CMK (cell line): ENCODE measurements around the gene CAV1.

Source experiments
- DNase-seq: peaks from one replicate; pipeline ENCODE4 v3.0.0-alpha.2; 2010; ENCODE audit warnings: low read depth

The CAV1 gene

DNA sequence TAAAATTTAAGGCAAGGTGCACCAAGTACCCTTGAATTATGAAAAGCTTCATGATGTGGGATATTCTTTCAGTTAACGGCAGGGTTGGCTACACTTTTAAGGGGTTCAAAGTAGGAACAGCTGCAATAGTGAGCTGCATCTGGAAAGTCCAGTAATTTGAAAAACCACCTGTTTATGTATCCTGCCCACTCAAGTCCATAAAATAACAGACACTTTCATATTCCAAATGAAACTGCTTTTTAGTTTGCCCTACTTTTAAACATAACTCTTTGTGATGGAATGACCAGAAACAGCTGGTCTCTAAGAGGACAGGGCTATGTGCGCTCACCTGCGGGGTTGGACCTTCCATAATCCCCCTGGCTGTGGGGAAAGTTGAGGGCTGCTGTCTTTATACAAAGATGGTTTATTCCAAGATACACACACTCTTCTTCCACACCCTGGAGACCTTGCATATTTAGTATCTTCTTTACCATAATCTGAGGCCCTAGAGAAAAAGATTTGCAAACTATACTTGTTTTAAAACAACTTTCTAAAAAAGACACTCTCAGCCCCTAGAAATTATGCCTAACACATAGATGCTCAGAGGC lies 7.4 kb downstream of the CAV1 start:
- no peak for DNase-seq

DNA sequence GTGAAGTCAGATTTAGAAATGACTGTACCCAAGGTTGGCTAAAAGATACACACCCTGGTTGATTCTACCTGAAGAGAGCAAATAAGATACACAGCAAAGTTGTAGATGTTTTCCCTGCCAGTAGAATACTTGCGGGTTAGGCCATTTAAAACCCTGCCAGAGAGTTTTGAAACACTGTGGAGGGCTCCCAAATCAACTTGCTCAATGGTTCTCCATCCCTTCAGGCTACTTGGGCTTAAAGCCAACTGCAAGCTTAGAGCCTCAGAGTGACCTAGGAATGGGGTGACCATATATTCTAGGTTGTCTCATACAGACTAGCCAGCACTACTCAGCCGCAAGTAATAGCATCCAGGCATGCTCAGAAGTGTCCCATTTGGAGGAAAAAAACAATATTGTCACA lies 10.0 kb downstream of the CAV1 start:
- DNase-seq, result no peak

- DNase-seq, result no peak
Measured at GRCh38 chr7:116535416-116535815, 10.6 kb downstream of the CAV1 start.

DNA sequence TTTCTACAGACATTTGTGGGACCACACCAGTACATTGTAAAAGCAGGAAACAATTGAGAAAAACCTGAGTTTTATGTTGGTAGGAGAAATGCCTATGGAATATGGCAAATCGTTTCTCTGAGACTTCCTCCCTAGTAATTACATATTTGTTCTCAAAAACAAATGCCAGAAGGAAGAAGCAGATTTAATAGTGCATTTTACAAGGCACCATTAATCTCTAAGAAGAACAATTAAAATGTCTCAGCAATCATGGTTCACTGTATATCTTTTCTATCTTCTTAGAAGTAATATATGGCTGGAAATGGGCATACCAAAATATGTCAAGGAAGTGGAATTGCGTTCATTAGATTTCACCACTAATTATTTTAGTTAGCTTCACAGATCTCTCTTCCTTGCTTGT lies 13.3 kb downstream of the CAV1 start:
- DNase-seq, result no peak

DNA sequence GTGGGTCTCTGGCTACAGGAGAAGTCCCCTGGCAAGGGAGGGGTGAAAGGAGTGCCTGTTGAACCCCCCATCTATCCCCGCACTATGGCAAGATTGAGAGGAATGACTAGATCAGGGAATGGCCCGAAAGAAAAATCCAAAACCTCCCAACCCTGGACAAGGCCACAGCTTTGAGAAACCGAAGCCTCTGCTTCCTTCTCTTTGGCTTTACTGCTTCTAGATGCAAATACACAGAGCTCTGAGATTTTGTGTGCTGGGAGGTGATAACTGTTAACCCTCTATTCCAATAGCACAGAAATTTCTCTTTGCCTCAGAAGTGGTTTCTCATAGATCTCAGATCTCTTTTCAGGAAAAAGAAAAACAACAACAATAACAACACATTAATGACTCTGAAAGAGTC lies 15.0 kb downstream of the CAV1 start:
- DNase-seq, result no peak

GRCh38 chr7:116540743-116541142 lies 15.9 kb downstream of the CAV1 start:
- DNase-seq, result no peak

DNA sequence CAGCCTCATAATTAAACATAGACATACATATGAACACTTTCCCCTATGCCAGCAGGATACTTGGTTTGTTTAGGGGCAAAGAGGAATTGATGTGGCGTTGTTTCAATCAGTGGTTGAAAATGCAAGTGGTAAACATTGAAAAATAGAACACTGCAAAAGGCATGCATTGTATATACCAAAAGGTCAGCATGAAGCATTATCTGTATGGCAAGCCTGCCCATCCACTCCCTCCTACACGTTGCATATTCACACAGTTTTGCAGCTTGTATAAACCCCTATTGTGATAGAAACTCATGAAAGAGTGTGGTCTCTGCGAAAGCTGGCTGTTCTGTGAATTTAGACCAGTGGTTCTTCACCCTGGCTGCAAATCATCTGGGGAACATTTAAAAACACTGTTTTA lies 17.1 kb downstream of the CAV1 start:
- DNase-seq, result no peak

GRCh38 chr7:116542618-116543017 lies 17.8 kb downstream of the CAV1 start:
- DNase-seq, result no peak

DNA sequence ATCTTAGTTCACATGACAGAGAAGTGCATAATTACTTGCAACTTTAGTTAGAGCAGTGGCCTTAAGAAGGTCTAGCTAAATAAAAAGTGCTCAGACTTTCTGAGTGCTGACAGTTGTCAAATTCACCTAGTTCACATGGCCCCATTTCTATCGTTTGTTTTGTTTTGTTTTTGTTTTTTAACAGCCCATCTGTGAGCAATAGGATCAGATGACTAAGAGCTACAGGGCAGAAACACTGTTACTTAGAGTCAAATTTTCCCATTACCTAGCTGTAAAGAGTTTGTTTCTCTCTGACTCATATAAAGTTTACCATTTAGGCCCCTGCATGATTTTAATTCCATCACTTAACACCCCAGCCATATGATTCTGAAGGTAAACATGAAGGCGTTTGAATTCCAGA lies 18.8 kb downstream of the CAV1 start:
- no peak for DNase-seq

GRCh38 chr7:116544487-116544886 lies 19.7 kb downstream of the CAV1 start:
- DNase-seq, result no peak

DNA sequence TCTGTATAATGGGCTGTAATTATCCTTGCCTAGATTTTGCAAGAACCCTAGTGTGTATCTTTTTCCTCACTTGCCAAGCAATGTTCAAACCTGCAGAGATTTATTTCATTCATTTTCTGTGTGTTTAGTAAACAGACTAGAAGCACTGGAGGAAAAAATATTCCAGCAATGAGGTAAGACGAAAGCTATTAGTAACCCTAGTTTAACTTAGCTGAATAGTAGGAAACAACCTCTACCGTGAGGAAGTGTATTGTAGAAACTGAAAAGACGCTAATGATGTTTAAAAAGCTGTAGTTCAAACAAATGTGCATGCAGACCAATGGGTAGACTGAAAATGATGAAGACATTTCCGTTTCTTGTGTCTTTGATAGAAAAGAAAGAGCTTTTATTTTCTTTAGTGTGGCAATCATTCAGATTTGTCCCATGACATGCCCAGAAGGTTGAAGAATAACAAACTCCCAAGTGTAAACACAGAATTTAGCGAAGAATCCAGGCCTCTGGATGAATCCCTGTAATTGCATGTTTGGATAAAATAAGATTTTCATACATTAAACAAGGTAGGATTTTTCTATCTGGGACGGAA lies 20.7 kb downstream of the CAV1 start:
- DNase-seq, result no peak

DNA sequence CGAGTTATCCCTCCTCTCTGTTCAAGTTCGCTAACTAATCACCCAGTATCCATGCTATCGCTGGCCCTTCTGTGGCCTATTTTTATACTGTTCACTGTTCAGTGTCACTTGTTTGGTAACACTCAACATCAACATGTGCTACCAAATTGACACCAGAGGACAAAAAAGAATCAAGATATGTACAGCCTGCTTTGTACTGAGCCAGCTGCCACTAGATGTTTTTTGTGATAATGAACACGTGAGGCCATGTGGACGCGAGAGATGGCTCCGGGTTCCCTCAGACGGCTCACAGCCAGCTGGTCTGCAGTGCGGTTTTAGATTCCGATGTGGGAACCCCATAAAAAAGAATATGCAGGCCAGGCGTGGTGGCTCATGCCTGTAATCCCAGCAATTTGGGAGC lies 21.2 kb downstream of the CAV1 start:
- no peak for DNase-seq

DNA sequence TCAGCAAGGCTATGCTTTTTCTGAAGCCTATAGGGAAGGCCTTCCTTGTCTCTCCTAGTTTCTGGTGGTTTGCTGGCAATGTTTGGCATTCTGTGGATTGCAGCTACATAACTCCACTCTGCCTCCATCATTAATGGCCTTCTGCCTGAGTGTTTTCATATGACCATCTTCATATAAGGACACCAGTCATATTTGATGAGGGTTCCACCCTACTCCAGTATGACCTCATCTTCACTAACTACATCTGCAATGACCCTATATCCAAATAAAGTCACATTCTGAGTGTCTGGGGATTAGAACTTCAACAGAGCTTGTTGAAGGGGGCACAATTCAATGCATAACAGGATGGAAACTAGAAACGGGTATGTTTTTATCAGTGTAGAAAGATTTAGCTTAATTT lies 22.1 kb downstream of the CAV1 start:
- DNase-seq, result no peak

DNA sequence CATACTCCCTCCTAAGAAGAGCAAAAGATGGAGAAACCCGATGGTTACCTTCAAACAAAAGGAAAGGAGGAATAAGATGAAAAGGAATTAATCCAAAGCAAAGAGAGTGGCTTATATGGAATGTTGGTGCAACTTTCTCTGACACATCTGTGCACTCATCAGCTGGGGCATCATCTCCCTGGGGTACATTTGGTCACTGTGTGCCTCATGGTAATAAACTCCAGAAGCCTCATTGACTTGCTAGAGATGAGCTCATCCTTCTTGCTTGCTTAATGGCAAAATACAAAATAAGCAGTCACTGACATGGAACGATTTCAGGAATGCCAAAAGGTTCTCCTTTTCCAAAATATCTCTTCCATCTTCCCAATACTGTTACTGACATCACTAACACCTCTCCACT lies 22.5 kb downstream of the CAV1 start:
- no peak for DNase-seq

GRCh38 chr7:116548506-116548905 lies 23.7 kb downstream of the CAV1 start:
- DNase-seq, result no peak

DNA sequence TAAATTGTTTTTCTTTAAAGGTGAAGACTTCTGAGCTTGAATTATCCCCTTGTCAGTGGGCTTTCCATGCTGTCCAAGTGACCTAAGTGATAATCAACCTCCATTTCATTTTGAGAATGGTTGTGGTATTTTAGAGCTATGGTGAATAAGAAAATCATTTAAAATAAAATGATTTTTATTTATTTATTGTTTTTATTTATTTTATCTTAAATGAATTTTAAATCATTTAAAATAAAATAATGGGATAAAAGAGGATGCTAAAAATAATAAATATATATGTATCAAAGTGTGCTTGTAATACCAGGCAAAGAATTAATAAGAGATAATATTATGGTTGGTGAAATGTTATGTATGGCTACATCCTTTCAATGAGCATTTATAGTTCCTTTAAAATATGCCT lies 24.5 kb downstream of the CAV1 start:
- no peak for DNase-seq

GRCh38 chr7:116551692-116552091 lies 26.9 kb downstream of the CAV1 start:
- DNase-seq, result no peak

GRCh38 chr7:116552602-116553001 lies 27.8 kb downstream of the CAV1 start:
- no peak for DNase-seq

DNA sequence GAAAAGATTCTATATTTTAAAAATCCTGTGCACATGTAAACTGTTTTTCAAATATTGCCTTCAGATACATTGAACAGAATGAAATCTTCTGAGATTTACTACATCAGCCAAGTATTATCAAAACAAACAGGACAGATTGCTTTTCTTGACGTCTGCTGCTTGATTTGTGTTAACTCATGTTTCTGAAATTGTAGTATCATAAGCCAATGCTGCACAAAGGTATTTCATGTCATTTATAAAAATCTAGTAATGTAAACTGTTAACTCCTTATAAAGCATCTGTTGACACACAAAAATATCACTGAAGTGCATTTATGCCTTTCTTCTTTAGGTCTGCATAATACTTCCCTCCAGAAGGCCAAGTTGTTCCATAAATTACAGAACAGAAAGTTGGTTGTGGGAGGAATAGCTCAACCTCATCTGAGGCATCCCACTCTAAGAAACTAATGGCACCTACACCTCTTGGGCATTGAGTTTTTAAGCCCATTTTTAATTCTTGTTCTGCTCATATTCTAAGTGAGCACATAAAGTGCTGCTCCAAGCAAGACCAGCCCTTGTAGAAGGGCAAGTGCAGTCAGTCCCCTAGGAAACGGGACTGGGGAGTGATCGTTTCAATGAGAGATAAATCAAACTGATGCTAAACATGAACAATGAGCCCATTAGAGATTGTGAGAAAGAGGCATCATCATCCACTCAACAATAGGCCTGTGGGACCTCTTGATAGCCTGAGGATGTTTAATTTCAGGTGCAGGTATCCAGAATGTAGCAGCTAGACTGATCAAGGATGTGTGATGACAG lies 28.5 kb downstream of the CAV1 start:
- DNase-seq, result no peak

DNA sequence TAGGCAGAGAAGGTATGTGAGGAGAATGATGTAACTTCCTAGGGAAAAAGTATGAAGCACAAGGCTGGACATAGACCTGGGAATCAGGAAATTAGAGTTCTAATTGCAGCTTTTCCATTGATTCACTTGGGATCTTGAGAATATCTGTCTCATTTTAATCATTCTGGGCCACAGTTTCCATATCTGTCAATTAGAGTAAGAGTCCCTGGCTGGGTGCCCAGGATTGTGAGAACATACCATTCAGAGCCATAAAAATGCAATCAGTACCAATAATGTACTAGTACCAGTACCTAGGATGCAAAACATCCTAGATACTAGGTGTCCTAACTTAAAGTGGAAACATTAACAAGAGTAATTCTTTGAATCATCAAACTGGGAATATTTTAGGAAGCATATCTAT lies 29.6 kb downstream of the CAV1 start:
- DNase-seq, result no peak

DNA sequence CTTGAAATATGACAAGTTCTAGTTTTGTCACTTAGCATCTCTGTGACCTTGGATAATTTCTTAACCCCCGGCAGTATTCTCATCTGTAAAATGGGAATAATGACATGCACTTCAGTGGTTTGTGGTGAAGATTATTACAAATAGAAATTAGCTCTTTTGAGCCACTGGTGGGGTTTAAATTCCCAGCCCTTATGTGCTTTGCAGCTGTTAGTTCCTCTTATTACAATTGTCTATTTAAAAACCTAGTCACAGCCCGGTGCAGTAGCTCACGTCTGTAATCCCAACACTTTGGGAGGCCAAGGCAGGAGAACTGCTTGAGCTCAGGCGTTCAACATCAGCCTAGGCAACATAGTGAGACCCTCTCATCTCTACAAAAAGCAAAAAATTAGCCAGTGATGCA lies 30.1 kb downstream of the CAV1 start:
- DNase-seq, result no peak

DNA sequence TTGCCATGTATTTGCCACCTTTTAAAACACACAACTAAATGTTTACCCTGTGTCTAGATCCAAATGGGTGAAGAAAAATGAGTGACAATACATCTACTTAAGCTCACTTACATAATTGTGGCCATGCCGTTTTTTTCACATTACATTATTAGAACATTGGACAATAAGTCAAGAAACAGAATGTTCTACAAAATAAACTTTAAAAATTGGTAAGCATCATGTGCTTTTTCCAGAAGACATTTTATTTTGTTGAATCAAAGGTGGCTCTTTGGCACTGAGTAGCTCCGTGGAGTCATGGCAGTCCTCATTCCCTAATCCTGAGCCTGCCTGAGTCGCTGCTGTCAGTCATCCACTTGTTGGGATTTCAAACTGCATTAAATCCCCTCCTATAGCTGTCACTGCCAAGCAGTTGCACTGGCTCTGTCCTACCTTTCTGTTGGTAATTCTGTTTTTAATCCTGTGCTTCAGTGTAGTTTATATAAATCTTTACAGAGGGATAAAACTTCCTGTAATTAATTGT lies 32.3 kb downstream of the CAV1 start:
- DNase-seq, result no peak

DNA sequence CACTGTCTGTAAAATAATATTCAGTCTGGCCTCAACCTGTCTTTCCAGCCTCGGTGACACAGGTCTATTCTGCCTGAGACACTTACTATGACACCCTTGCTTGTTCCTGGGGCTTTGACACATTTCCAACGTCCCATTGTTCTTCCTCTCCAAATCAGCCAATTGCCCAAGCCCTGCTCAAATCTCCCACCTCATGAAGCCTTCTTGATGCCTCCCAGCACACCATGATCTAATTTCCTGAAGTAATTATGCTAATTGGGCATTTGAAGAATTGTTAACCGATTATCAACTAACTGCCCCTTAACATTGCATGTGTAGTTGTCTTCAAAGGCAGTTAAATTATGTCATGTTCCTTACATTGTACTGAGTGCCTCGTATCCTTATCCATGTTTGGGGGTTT lies 33.1 kb downstream of the CAV1 start:
- no peak for DNase-seq
